GM19351 (cell line): ENCODE measurements around the gene PARD3.
"Not testable (repeated sequence)": the region's sequence is repeated elsewhere in the genome, so short reads cannot be mapped to it uniquely, and the experiment has no call there.

Source experiments
- ATAC-seq: cut with Tn5 transposase; IDR thresholded peaks from one replicate; pipeline ENCODE4 v1.9.1; 2021; ENCODE audit warnings: mild to moderate bottlenecking, moderate library complexity; ENCODE audit not compliant: unreplicated experiment

The PARD3 gene

DNA sequence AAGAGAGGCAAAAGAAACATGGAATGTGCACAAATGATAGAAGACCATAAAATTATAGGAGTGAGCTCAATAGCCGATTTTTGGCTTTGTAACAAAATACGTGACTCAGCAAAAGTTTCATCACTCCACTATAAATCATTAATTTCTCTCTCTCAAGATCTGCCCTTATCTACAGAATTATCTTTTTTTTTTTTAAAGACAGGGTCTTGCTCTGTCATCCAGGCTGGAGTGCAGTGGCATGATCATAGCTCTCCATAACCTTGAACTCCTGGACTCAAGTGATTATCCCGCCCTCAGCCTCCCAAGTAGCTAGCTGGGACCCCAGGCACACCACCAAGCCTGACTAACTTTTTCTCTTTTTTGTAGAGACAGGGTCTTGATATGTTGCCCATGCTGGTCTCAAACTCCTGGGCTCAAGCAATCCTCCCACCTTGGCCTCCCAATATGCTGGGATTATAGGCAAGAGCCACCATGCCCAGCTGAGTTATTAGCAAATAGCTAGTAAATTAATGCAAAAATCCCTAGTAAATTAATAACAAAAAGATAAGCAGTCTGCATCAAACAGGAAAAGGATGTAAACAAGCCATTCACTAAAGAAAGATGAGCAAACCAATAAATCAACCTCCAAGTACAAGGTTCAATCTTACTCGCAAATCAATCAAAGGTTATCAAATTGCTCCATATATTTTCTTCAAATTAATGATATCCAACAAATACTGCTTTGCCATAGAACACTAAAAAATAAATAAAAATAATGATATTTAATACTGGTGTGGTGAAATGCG, 450.7 kb downstream of the PARD3 start:
- no peak for ATAC-seq

- no peak for ATAC-seq
Measured at GRCh38 chr10:34360984-34361383, 454.1 kb downstream of the PARD3 start.

DNA sequence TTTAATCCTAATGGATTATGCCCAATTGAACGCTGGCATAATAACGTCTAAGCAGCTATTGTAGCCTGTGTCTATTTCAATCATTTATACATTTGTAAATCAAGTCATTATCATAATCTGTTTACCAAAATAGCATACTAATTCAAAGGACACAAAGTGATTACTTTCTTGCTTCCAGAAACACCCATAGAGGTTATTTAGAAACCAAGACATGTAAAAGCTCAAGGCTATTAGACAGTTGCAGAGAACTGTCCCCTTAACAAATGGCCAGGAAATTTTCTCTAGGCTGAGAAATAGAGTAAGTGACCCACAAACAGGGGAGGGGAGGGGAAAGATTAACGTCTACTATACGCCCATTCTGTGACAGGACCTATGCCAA, 455.7 kb downstream of the PARD3 start:
- ATAC-seq = no peak

DNA sequence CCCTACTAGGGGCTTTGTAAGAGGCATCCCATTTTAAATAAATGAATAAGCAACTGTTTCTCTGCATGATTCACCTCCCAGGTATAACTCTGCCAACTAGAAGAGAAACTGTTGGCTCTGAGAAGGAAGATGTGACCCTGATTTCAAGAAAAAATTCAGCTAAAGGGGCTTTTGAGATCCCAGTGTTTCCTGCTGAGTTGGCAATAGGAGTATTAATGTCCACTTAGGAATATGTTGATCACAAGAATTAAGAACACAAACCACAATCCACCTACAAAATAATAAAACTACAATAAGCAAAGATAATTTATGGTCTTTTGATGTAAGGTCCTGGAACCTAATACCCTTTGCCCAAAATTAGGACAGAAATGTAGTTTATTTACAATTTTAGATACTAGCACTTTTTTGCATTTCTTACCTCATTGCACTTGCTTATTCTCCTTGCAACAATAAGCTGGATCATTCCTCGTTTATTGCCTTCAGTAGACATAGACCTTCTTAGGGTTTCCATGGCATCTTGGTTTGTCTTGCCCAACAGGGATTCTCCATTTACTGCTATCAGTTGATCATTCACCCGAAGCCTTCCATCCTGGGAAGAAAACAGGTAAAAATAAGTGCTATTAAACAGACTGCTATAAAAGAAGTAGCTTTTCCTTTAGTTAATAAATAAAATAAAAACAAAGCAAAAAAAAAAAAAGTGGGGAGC, 456.2 kb downstream of the PARD3 start:
- no peak for ATAC-seq

DNA sequence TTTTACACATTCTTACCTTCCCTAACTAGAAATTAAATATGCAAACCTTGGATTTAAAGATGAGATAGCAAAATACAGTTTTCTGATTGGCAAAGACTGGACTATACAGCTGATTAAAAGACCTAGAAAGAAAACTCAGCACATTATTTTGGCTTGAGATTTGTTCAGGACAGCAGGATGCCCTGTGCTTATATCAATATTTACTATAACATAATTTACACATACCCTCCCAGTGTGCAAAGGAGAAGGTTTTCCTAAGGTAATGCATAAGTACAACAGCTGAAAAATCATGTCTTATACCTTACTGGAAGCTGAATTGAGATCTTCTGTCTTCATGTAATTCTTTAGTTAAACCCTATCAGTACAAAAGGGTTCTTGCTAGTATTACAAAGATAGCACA, 458.6 kb downstream of the PARD3 start:
- no peak for ATAC-seq

- not testable (repeated sequence) for ATAC-seq
Measured at GRCh38 chr10:34353530-34353929, 461.6 kb downstream of the PARD3 start.

DNA sequence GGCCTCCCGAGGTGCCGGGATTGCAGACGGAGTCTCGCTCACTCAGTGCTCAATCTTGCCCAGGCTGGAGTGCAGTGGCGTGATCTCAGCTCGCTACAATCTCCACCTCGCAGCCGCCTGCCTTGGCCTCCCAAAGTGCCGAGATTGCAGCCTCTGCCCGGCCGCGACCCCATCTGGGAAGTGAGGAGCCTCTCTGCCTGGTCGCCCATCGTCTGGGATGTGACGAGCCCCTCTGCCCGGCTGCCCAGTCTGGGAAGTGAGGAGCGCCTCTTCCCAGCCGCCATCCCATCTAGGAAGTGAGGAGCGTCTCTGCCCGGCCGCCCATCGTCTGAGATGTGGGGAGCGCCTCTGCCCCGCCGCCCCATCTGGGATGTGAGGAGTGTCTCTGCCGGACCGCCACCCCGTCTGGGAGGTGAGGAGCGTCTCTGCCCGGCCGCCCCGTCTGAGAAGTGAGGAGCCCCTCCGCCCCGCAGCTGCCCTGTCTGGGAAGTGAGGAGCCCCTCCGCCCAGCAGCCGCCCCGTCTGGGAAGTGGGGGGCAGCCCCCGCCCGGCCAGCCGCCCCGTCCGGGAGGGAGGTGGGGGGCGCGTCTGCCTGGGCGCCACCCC, 462.4 kb downstream of the PARD3 start:
- not testable (repeated sequence) for ATAC-seq

DNA sequence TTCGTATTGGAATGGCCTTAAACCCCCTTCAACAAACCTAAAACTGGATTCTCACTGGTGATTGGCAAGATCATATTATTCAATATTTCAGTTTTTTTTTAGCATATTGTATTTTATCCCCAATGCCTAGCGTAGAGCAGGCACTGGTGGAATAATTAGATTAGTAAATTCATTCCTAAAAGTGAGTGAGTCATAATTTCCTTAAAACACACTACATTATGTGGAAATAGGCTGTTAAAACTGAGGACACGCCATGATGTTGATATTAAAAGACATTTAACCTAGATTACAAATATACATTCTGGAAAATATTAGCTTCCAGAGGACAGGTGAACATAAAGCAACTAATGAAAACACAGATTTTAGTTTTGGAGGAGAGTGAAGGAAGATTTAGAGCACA, 463.9 kb downstream of the PARD3 start:
- ATAC-seq = no peak

GRCh38 chr10:34348917-34349485, 466.1 kb downstream of the PARD3 start:
- no peak for ATAC-seq

GRCh38 chr10:34348021-34348420, 467.1 kb downstream of the PARD3 start:
- ATAC-seq = no peak

- no peak for ATAC-seq
Measured at GRCh38 chr10:34347131-34347530, 468.0 kb downstream of the PARD3 start.

- no peak for ATAC-seq
Measured at GRCh38 chr10:34346516-34347100, 468.5 kb downstream of the PARD3 start.

GRCh38 chr10:34345383-34345782, 469.7 kb downstream of the PARD3 start:
- ATAC-seq = no peak

DNA sequence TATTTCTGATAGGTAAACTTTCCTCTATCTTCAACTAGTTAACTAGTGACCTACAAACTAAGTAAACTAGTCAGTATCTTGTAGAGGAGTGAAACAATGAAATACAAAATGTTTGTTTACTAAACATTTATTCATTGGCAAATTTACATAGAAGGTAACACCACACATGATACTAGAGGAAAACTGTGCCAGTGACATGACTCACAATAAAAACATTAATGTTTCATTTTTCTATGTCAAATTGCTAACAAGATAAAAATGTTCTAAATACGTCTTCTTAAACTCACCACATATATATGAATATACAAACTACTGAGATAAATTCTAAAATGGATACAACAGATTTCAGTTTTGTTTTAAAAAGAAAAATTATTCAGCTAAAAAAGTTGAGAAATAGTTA, 471.3 kb downstream of the PARD3 start:
- ATAC-seq = no peak

DNA sequence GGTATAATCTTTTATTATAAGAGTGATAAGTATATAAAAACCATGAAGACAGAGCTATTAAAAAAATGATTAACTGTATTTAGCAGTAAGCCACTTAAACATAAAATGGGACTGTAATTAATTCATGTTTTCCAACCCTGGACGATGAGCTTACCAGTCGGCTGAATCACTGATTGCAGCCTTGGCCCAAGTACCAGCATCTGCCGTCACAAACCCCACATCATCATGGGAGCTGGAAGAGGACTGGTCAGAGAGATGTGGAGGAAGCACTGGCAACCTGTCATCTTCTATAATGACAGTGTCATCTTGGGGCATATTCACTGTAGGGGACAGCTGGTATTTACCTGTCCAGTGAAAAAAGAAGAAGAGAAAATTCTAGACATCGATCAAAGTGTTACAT, 473.6 kb downstream of the PARD3 start:
- no peak for ATAC-seq

DNA sequence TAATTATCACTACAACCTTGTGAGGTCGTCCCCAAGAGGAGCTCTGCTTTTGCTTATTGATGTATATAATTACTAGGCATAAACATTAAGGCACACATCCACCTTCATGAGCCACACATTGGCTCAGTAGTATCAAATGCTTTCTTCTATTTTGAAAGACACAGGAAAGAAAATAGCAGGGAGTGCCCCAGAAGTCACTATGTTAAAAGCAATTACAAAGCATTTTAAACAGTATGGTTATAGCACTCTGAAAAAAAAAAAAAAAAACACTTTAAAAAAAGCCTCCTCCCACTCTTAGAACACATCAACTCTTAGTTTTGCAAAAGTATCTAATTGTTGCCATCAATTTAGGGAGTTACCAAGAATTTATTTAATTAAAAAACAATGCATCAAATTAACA, 474.2 kb downstream of the PARD3 start:
- ATAC-seq = no peak

DNA sequence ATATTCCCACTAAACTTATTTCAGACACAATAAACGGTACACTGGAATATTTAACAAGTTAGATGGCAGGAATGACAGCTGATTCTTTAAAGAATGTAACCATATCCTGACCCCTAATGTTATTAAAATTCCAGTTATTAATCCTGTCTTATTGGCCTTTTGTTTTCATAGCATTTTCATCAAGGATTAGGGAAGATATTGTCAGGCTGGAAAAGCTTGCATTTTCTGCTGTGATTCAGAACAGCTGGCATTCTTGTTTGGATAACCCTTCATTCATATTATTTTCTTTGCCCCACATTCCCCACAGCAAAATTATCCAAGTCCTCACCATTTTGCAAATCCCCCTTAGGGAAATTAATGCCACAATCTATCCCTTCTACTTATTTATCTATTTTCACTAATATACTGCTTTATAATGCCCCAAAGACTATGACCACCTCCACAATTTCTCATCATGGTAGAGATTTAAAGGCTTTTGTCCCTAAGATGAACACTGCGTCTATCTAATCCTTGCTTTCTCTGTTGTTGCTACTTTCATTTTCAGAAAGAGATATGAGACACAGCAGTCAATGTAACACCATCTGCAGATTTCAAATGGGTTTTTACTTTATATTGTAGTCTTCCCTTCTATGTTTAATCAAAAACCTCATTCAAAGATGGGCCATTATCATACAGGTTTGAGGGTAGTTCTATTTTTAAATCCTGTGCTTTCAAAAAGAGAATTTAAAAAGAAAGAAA, 475.1 kb downstream of the PARD3 start:
- ATAC-seq = no peak

DNA sequence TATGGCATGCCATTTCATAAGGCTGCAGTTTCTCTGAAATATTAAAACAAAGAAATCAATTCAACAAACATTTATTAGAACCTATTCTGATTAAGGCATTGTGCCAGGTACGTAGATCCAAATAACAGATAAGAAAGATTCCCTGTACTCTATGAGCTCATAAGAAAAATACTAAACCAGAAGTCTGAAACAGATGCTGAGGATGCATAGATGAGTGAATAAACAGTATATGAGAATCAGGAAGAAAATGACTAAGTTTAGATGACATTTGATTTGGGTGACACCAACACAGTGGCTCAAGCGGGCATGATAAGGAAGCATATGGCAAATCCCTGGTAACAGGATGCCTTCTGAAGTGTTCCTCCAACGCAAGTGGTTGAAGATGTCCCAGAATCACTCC, 477.2 kb downstream of the PARD3 start:
- no peak for ATAC-seq

GRCh38 chr10:34335960-34336690, 479.0 kb downstream of the PARD3 start:
- ATAC-seq = no peak

- ATAC-seq = no peak
Measured at GRCh38 chr10:34334908-34335307, 480.2 kb downstream of the PARD3 start.
